ENCODE results near the gene SMG6.

Gene SMG6

DNA sequence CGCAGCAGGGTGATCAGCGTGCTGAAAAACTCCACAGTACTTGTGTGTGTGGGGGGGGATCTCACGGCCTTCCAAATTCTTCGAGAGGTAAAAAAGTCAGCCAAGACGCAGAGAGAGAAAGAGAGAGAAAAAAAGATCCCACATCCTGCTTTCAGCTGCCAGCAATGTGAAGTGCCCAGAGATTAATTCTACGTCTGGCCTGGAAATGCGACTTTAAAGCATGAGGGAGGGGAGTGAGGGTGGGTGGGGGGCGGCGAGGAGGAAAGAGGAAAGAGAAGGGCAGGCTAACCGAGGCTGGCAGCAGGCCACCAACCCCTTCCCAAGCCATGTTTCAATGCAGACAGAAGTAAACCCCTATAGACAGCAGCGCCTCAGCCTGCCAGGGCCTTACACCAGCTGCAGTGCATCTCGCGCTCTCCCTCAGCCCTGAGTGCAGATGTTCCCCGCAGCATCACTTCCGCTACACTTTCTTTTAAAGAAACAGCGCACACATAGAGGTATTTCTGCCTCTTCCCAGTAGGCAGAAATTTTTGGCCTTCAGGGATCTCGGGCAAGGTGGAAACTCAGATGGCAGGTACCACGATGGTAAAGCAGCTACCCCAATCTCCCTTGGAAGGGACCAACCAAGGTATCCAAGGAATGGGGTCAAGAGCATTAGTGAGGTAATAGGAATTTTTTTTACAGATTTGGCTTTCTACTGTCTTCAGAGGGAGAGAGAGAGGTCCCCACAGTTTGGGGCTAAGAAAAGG lies 87.8 kb downstream of the SMG6 start (continued):
- TF ChIP-seq OSR1 (CRISPR knock-in tag; IDR thresholded peaks at IDR 0.05) (no peak), SNAI2 (CRISPR knock-in tag; IDR thresholded peaks at IDR 0.05) (peak; percentile 52; the same call in 1 of the 2 replicates)

- TF ChIP-seq TCF4 (CRISPR knock-in tag; IDR thresholded peaks at IDR 0.05; ENCODE audit: borderline replicate concordance) (peak; percentile 80), ZFP3 (CRISPR knock-in tag; IDR thresholded peaks at IDR 0.05) (no peak), CSRNP3 (CRISPR knock-in tag; IDR thresholded peaks at IDR 0.05) (0 out of 2 replicates have a peak, but pooled peaks have one; percentile 28), SNAI2 (CRISPR knock-in tag; IDR thresholded peaks at IDR 0.05) (no peak), GLIS3 (CRISPR knock-in tag; IDR thresholded peaks at IDR 0.05) (0 out of 2 replicates have a peak, but pooled peaks have one; percentile 9), ZNF565 (CRISPR knock-in tag; conservative IDR thresholded peaks at IDR 0.05; ENCODE audit: low read depth) (0 out of 2 replicates have a peak, but pooled peaks have one; percentile 1), ISL1 (CRISPR knock-in tag; IDR thresholded peaks at IDR 0.05) (0 out of 2 replicates have a peak, but pooled peaks have one; percentile 6), TSHZ2 (CRISPR knock-in tag; IDR thresholded peaks at IDR 0.05) (peak; percentile 80; the same call in 1 of the 2 replicates), RARB (CRISPR knock-in tag; IDR thresholded peaks at IDR 0.05) (no peak)
- ATAC-seq = peak; percentile 72
Measured at GRCh38 chr17:2214929-2215615, 88.5 kb downstream of the SMG6 start.

DNA sequence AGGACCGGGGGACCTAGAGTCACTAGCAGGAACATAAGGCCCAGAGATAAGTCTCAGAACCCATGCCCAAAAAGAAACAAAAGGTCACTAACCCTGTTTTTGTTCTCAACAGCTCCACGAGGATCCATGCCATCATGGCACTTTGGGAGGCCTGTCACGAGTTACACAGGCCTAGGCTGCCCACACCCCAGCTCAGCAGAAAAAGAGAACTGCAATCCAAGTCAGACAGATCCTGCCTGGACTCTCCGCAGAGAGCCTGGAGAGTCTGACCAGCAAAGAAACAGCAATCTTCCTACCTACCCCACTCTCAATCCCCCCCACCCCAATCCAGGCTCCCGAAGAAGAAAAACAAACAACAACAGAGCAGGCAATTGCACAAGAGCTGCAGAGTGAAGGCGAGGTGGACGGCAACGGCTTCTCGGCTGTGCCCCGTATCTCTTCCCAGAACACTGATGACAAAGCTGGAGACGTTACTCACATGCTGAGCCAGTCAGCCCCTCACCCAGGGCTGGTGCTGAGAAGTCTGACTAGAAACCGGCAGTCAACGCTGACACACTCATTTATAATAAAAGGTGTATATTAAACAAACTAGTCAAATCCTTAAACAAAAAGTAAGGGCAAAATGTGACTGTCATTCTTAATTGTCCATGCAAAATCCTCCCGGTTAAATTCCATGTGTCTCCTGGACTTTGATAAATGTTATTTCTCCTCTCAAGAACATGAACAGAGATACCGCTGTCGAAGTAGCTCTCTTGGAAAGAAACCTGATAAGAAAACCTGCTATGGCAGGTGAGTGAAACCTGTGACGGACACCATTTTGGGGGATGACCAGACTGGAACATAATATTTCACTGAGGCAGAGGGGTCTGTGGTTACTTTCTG lies 89.3 kb downstream of the SMG6 start:
- TF ChIP-seq CSDC2 (CRISPR knock-in tag; IDR thresholded peaks at IDR 0.05) (peak; percentile 27; the same call in 1 of the 2 replicates), PATZ1 (CRISPR knock-in tag; IDR thresholded peaks at IDR 0.05; ENCODE audit: borderline replicate concordance) (no peak), GLIS3 (CRISPR knock-in tag; IDR thresholded peaks at IDR 0.05) (no peak), SNAI2 (CRISPR knock-in tag; IDR thresholded peaks at IDR 0.05) (no peak)
- ATAC-seq = peak; percentile 55

GRCh38 chr17:2213291-2213960 lies 90.2 kb downstream of the SMG6 start:
- no peak for ATAC-seq
- TF ChIP-seq SNAI2 (CRISPR knock-in tag; IDR thresholded peaks at IDR 0.05) = no peak
- no peak for TF ChIP-seq BACH2 (CRISPR knock-in tag; IDR thresholded peaks at IDR 0.05; ENCODE audit: borderline replicate concordance)
- no peak for TF ChIP-seq TSHZ2 (CRISPR knock-in tag; IDR thresholded peaks at IDR 0.05)
- no peak for TF ChIP-seq ARNTL (CRISPR knock-in tag; IDR thresholded peaks at IDR 0.05; ENCODE audit: borderline replicate concordance, low read depth)
- no peak for TF ChIP-seq PPARA (CRISPR knock-in tag; IDR thresholded peaks at IDR 0.05; ENCODE audit: borderline replicate concordance)
- no peak for TF ChIP-seq ZNF8 (CRISPR knock-in tag; IDR thresholded peaks at IDR 0.05)
